IMR-90 (cell line): ENCODE measurements around the gene SEMA3C. TPM values are rescaled to one million over a fixed set of nuclear protein-coding genes. Genes with fewer than 3 reads are reported as not detected.

ENCODE experiments used
- ATAC-seq: fragments of 200-7000 bp; cut with Tn5 transposase; 2 replicates; pipeline ENCODE4 v1.9.1; 2020; ENCODE audit warnings: low read depth, mild to moderate bottlenecking, moderate library complexity
- BruUV-seq: library from RNA; stranded (reverse); fragments of 400-500 nt; replicated peaks from 2 replicates; lab custom pipeline; 2021; lab: Mats Ljungman, UMichigan
- CTCF ChIA-PET: fragments of 300-600 bp; formaldehyde crosslinking; extraction: SDS; loops from one replicate; lab custom pipeline; 2021; ENCODE audit warnings: antibody characterized with exemption; lab: Yijun Ruan, JAX
- POLR2A ChIA-PET: fragments of 300-600 bp; sonication (Branson Sonifier 250); formaldehyde crosslinking; loops from one replicate; lab custom pipeline; 2022; ENCODE audit warnings: antibody characterized with exemption; ENCODE audit not compliant: unreplicated experiment; lab: Charles Lee
- DNase-seq: peaks from one replicate; pipeline ENCODE4 v3.0.0; 2013
- H2AFZ ChIP-seq: replicated peaks from 2 replicates; pipeline ENCODE3; 2013; ENCODE audit warnings: low read length, mild to moderate bottlenecking; ENCODE audit not compliant: poor library complexity
- H2AK5ac ChIP-seq: 2 replicates; pipeline ENCODE4 v1.6.1; 2013; ENCODE audit warnings: low read depth, low read length, inconsistent platforms
- H2AK9ac ChIP-seq: replicated peaks from 2 replicates; pipeline ENCODE3; 2013; ENCODE audit warnings: mild to moderate bottlenecking, low read depth, low read length, moderate library complexity; ENCODE audit not compliant: poor library complexity
- H2BK120ac ChIP-seq: 2 replicates; pipeline ENCODE4 v1.6.1; 2013; ENCODE audit warnings: low read depth, low read length, inconsistent platforms
- H2BK15ac ChIP-seq: 3 replicates; pipeline ENCODE4 v1.6.1; 2013; ENCODE audit warnings: low read depth, low read length, inconsistent platforms
- H2BK20ac ChIP-seq: 2 replicates; pipeline ENCODE4 v1.6.1; 2013; ENCODE audit warnings: low read depth, mild to moderate bottlenecking, inconsistent platforms, low read length, moderate library complexity
- H2BK5ac ChIP-seq: 2 replicates; pipeline ENCODE4 v1.6.1; 2013; ENCODE audit warnings: mild to moderate bottlenecking, low read depth, low read length, inconsistent platforms; ENCODE audit not compliant: poor library complexity, severe bottlenecking
- H3K14ac ChIP-seq: replicated peaks from 2 replicates; pipeline ENCODE4 v1.6.1; 2013; ENCODE audit warnings: low read depth, low read length, inconsistent platforms
- H3K18ac ChIP-seq: 2 replicates; pipeline ENCODE4 v1.6.1; 2013; ENCODE audit warnings: low read depth, low read length, control low read depth
- H3K23ac ChIP-seq: 2 replicates; pipeline ENCODE4 v1.6.1; 2013; ENCODE audit warnings: low read depth, low read length, inconsistent platforms
- H3K27ac ChIP-seq: 2 replicates; pipeline ENCODE4 v1.5.1; 2013; ENCODE audit warnings: mild to moderate bottlenecking, control low read depth, low read length; ENCODE audit not compliant: insufficient read depth
- H3K27me3 ChIP-seq: 2 replicates; pipeline ENCODE4 v1.6.1; 2013; ENCODE audit warnings: low read length; ENCODE audit not compliant: control insufficient read depth, insufficient read depth
- H3K36me3 ChIP-seq: 2 replicates; pipeline ENCODE4 v1.6.1; 2013; ENCODE audit warnings: low read length, mixed read lengths; ENCODE audit not compliant: control insufficient read depth, insufficient read depth
- H3K4ac ChIP-seq: 2 replicates; pipeline ENCODE4 v1.6.1; 2013; ENCODE audit warnings: low read depth, low read length, inconsistent platforms
- H3K4me1 ChIP-seq: 2 replicates; pipeline ENCODE4 v1.6.1; 2013; ENCODE audit warnings: low read length, mixed read lengths; ENCODE audit not compliant: control insufficient read depth, insufficient read depth
- H3K4me2 ChIP-seq: 2 replicates; pipeline ENCODE4 v1.6.1; 2013; ENCODE audit warnings: low read depth, mild to moderate bottlenecking, control low read depth, low read length, moderate library complexity
- H3K4me3 ChIP-seq: 2 replicates; pipeline ENCODE4 v1.5.1; 2013; ENCODE audit warnings: low read depth, mild to moderate bottlenecking, control low read depth, low read length, moderate library complexity; ENCODE audit not compliant: insufficient read depth
- H3K56ac ChIP-seq: 2 replicates; pipeline ENCODE4 v1.6.1; 2013; ENCODE audit warnings: low read length, inconsistent platforms; ENCODE audit not compliant: insufficient read depth; ENCODE audit errors: extremely low read depth
- H3K79me1 ChIP-seq, 2 experiments: 2 replicates each; pipeline ENCODE4 v1.6.1; 2013; ENCODE audit warnings: low read length in 2 of 2, inconsistent platforms in 1 of 2, low read depth in 1 of 2
- H3K9ac ChIP-seq: 2 replicates; pipeline ENCODE4 v1.6.1; 2013; ENCODE audit warnings: low read depth, low read length, control low read depth
- H3K9me1 ChIP-seq: 2 replicates; pipeline ENCODE4 v1.6.1; 2013; ENCODE audit warnings: low read length, inconsistent platforms; ENCODE audit not compliant: insufficient read depth
- H3K9me3 ChIP-seq: 2 replicates; pipeline ENCODE4 v1.6.1; 2013; ENCODE audit warnings: low read length; ENCODE audit not compliant: control insufficient read depth, insufficient read depth
- H4K20me1 ChIP-seq: 2 replicates; pipeline ENCODE4 v1.6.1; 2013; ENCODE audit warnings: low read length, inconsistent platforms; ENCODE audit not compliant: insufficient read depth
- H4K5ac ChIP-seq: 2 replicates; pipeline ENCODE4 v1.6.1; 2013; ENCODE audit warnings: mild to moderate bottlenecking, low read depth, low read length, control low read depth
- H4K8ac ChIP-seq, 2 experiments: 2 replicates each; pipeline ENCODE4 v1.6.1; 2013; ENCODE audit warnings: low read depth in 2 of 2, low read length in 2 of 2, control low read depth in 1 of 2, inconsistent platforms in 1 of 2
- H4K91ac ChIP-seq: 2 replicates; pipeline ENCODE4 v1.6.1; 2013; ENCODE audit warnings: low read depth, low read length, inconsistent platforms; ENCODE audit not compliant: insufficient read depth
- BHLHE40 ChIP-seq: fragments of 150-350 bp; IDR thresholded peaks from 2 replicates; pipeline ENCODE4 v1.6.1; 2016; ENCODE audit warnings: mild to moderate bottlenecking, low read depth, low read length
- CEBPB ChIP-seq: IDR thresholded peaks from 2 replicates; pipeline ENCODE4 v1.6.1; 2012; ENCODE audit warnings: low read depth, low read length, improper control_type of control experiment
- CHD1 ChIP-seq: IDR thresholded peaks from 2 replicates; pipeline ENCODE4 v1.6.1; 2012; ENCODE audit warnings: low read depth, low read length, improper control_type of control experiment
- ELK1 ChIP-seq: fragments of 150-350 bp; IDR thresholded peaks from 2 replicates; pipeline ENCODE4 v1.6.1; 2016; ENCODE audit warnings: low read depth, mild to moderate bottlenecking, low read length, moderate library complexity, borderline replicate concordance
- FOS ChIP-seq: fragments of 150-350 bp; IDR thresholded peaks from 2 replicates; pipeline ENCODE4 v1.6.1; 2016; ENCODE audit warnings: low read depth, low read length
- MAFK ChIP-seq: IDR thresholded peaks from 2 replicates; pipeline ENCODE4 v1.6.1; 2012; ENCODE audit warnings: low read depth, low read length, improper control_type of control experiment
- MXI1 ChIP-seq: IDR thresholded peaks from 2 replicates; pipeline ENCODE4 v1.6.1; 2012; ENCODE audit warnings: low read depth, mild to moderate bottlenecking, low read length, moderate library complexity, borderline replicate concordance
- NFE2L2 ChIP-seq: fragments of 150-350 bp; IDR thresholded peaks from 2 replicates; pipeline ENCODE4 v1.6.1; 2016; ENCODE audit warnings: low read depth, mild to moderate bottlenecking, low read length
- RAD21 ChIP-seq: IDR thresholded peaks from 2 replicates; pipeline ENCODE4 v1.6.1; 2012; ENCODE audit warnings: low read length, improper control_type of control experiment
- RFX5 ChIP-seq: IDR thresholded peaks from 2 replicates; pipeline ENCODE4 v1.8.0; 2012; ENCODE audit warnings: low read depth, mild to moderate bottlenecking, low read length, moderate library complexity
- SMC3 ChIP-seq: fragments of 150-350 bp; IDR thresholded peaks from 2 replicates; pipeline ENCODE4 v1.6.1; 2016; ENCODE audit warnings: low read depth, mild to moderate bottlenecking, antibody characterized with exemption, low read length, moderate library complexity
- USF2 ChIP-seq: fragments of 150-350 bp; IDR thresholded peaks from 2 replicates; pipeline ENCODE4 v1.6.1; 2017; ENCODE audit warnings: mild to moderate bottlenecking, antibody characterized with exemption, low read length, low read depth
- WGBS, 2 experiments: methylation state at CpG; one replicate each; pipeline versions ENCODE4 v1.1.5 to v1.1.7; 2013; ENCODE audit warnings: missing lambda C conversion rate in 2 of 2; ENCODE audit not compliant: insufficient read length in 1 of 2; ENCODE audit errors: extremely low coverage in 2 of 2; 5-methylcytosine and 5-hydroxymethylcytosine counted together
- dilution Hi-C: fragments of 300-500 bp; cut with HindIII; formaldehyde crosslinking; loops from one replicate; pipeline ENCODE4 v1.14.3; 2018; ENCODE audit warnings: low sequenced_read_pairs; ENCODE audit not compliant: unreplicated experiment
- in situ Hi-C: fragments of 300-500 bp; cut with MboI; formaldehyde crosslinking; loops from 3 replicates; pipeline ENCODE4 v1.14.3; 2019; ENCODE audit warnings: low sequenced_read_pairs, inconsistent platforms, mixed read lengths
- intact Hi-C: fragments of 100-400 bp; cut with micrococcal nuclease; formaldehyde crosslinking; loops from 2 replicates; pipeline ENCODE4 v1.10.0; 2022
- polyA plus RNA-seq, 3 experiments: library from polyadenylated mRNA; depleted of rRNA; stranded (reverse); fragments of >200 nt; gene quantifications; 2 replicates each; pipeline ENCODE4 v1.2.3, GENCODE V29; 2012; ENCODE audit warnings: low replicate concordance in 1 of 3
- total RNA-seq: library from RNA; depleted of rRNA; stranded (reverse); fragments of >200 nt; gene quantifications from 2 replicates; pipeline ENCODE4 v1.2.3, GENCODE V29; 2012
- TF ChIP-seq, protein P1 (sequence below): conservative IDR thresholded peaks from 2 replicates; pipeline ENCODE4 v1.5.1; 2012; ENCODE audit warnings: mild to moderate bottlenecking, low read depth, low read length, improper control_type of control experiment

SEMA3C gene
- total and polyA plus RNA-seq, 2 of the 4 experiments (the other 2 are of a cell fraction): 21.2 to 97.1 TPM

DNA sequence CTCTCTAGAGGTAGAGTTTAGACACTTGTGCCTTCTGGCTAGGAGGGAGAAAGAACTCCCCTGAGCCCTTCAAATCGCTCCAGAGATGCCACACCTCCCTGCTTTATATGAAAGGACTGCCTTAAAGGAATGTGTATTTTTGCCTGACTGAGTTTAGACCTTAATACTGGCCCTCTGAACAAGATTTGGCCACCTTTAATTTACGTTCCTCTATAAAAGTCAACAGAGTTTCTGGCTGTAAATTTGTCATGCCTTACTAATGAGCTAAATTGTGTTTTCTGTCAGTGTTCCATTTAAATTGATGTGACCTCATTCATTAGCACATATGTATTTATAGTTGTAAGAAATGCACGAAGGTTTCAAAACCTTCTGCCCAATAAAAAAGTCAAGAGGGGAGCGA, 48.0 kb downstream of the SEMA3C start:
- Histone ChIP-seq H4K91ac (no peak overlapping the region), H2BK120ac (no peak overlapping the region), H3K9ac (no peak overlapping the region), H4K8ac (no peak overlapping the region), H2AFZ (no peak overlapping the region), H3K23ac (no peak overlapping the region), H3K79me1 (peaks cover 0 to 5% of the 10 kb centered on the region in 2 experiments; a peak in 2 of 4 replicates), H3K9me1 (no peaks in the 10 kb centered on the region), H3K4me1 (no peaks in the 10 kb centered on the region; the same call in 1 of the 2 replicates), H3K36me3 (no peaks in the 10 kb centered on the region), H3K4me3 (no peak overlapping the region), H3K56ac (no peak overlapping the region), H3K14ac (no peak overlapping the region), H4K20me1 (no peaks in the 10 kb centered on the region), H2BK20ac (no peak overlapping the region), H2AK5ac (no peak overlapping the region), H3K27ac (no peak overlapping the region), H3K18ac (no peak overlapping the region), H2BK15ac (no peak overlapping the region), H3K9me3 (no peaks in the 10 kb centered on the region), H3K4me2 (no peak overlapping the region), H2AK9ac (no peak overlapping the region), H3K27me3 (no peaks in the 10 kb centered on the region), H4K5ac (no peak overlapping the region), H2BK5ac (no peak overlapping the region), H3K4ac (no peak overlapping the region)
- ChIA-PET POLR2A (no interaction called here), CTCF (no interaction called here)
- dilution Hi-C loops (no loop called here), intact Hi-C loops (no loop called here), in situ Hi-C loops (no loop called here)
- WGBS, 2 experiments: no CpG with 5 or more reads among the region's 4 CpGs
- TF ChIP-seq SMC3 (no peak), ELK1 (no peak), MXI1 (no peak), USF2 (no peak), RAD21 (no peak), MAFK (no peak), FOS (no peak), BHLHE40 (no peak), RFX5 (no peak), CHD1 (no peak), CEBPB (no peak), NFE2L2 (no peak)
- TF ChIP-seq, protein P1, sequence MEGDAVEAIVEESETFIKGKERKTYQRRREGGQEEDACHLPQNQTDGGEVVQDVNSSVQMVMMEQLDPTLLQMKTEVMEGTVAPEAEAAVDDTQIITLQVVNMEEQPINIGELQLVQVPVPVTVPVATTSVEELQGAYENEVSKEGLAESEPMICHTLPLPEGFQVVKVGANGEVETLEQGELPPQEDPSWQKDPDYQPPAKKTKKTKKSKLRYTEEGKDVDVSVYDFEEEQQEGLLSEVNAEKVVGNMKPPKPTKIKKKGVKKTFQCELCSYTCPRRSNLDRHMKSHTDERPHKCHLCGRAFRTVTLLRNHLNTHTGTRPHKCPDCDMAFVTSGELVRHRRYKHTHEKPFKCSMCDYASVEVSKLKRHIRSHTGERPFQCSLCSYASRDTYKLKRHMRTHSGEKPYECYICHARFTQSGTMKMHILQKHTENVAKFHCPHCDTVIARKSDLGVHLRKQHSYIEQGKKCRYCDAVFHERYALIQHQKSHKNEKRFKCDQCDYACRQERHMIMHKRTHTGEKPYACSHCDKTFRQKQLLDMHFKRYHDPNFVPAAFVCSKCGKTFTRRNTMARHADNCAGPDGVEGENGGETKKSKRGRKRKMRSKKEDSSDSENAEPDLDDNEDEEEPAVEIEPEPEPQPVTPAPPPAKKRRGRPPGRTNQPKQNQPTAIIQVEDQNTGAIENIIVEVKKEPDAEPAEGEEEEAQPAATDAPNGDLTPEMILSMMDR: no peak
- ATAC-seq (no peak), DNase-seq (no peak)
- BruUV-seq: no TSS peak
